SK-N-SH (cell line): ENCODE results near the gene LRRC49. TPM values are rescaled to one million over a fixed set of nuclear protein-coding genes. Genes with fewer than 3 reads are reported as not detected.

ENCODE experiments used
- CTCF ChIA-PET: fragments of 300-600, 350-600 bp; formaldehyde crosslinking; extraction: SDS; loops from one replicate; lab custom pipeline; 2021; lab: Yijun Ruan, JAX
- POLR2A ChIA-PET: fragments of 350-600 bp; sonication (Branson Sonifier 250); formaldehyde crosslinking; extraction: SDS; loops from one replicate; lab custom pipeline; 2020; ENCODE audit warnings: antibody characterized with exemption, inconsistent platforms; lab: Yijun Ruan, JAX
- DNase-seq: peaks from one replicate; pipeline ENCODE4 v3.0.0; 2012
- H2AFZ ChIP-seq: fragments of 200-600 bp; sonication (generic); 2 replicates; pipeline ENCODE4 v1.8.1; 2016; ENCODE audit warnings: antibody characterized with exemption, mild to moderate bottlenecking, low read depth
- H3F3A ChIP-seq: fragments of 200-600 bp; sonication (generic); replicated peaks from 2 replicates; pipeline ENCODE3; 2016; ENCODE audit warnings: antibody characterized with exemption, mild to moderate bottlenecking; ENCODE audit not compliant: insufficient read depth
- H3K27ac ChIP-seq, 2 experiments: fragments of 200-500 bp in 1 of 2; fragments of 200-600 bp in 1 of 2; sonication (Bioruptor generic) in 1 of 2; sonication (generic), shearing (Covaris generic) in 1 of 2; 2 replicates each; pipeline versions ENCODE4 v1.5.1 to v1.6.1; 2014 to 2016; ENCODE audit warnings: low read depth in 2 of 2, inconsistent platforms in 1 of 2, low read length in 1 of 2, mild to moderate bottlenecking in 1 of 2, mixed read lengths in 1 of 2
- H3K27me3 ChIP-seq: fragments of 200-600 bp; sonication (generic), shearing (Covaris generic); 2 replicates; pipeline ENCODE4 v1.6.1; 2016; ENCODE audit warnings: mixed run types; ENCODE audit not compliant: insufficient read depth
- H3K36me3 ChIP-seq, 2 experiments: fragments of 200-500 bp in 1 of 2; fragments of 200-600 bp in 1 of 2; sonication (Bioruptor generic) in 1 of 2; sonication (generic) in 1 of 2; replicated peaks in 1 of 2; 2 replicates each; pipeline versions ENCODE3 to v1.5.1; 2014 to 2016; ENCODE audit warnings: low read length in 1 of 2, mild to moderate bottlenecking in 1 of 2; ENCODE audit not compliant: insufficient read depth in 2 of 2, control insufficient read depth in 1 of 2
- H3K4me1 ChIP-seq, 2 experiments: fragments of 200-500 bp in 1 of 2; fragments of 200-600 bp in 1 of 2; sonication (Bioruptor generic) in 1 of 2; sonication (generic), shearing (Covaris generic) in 1 of 2; 2 replicates each; pipeline versions ENCODE4 v1.5.1 to v1.6.1; 2014 to 2016; ENCODE audit warnings: low read depth in 1 of 2, low read length in 1 of 2, mixed run types in 1 of 2; ENCODE audit not compliant: insufficient read depth in 2 of 2, control insufficient read depth in 1 of 2
- H3K4me2 ChIP-seq: fragments of 200-600 bp; sonication (generic), shearing (Covaris generic); 2 replicates; pipeline ENCODE4 v1.6.1; 2017; ENCODE audit warnings: mixed run types
- H3K4me3 ChIP-seq, 2 experiments: fragments of 200-500 bp in 1 of 2; fragments of 200-600 bp in 1 of 2; sonication (Bioruptor generic) in 1 of 2; sonication (generic), shearing (Covaris generic) in 1 of 2; 2 replicates each; pipeline versions ENCODE4 v1.5.1 to v1.8.1; 2014 to 2016; ENCODE audit warnings: low read depth in 2 of 2, inconsistent platforms in 1 of 2, low read length in 1 of 2, mild to moderate bottlenecking in 1 of 2, mixed read lengths in 1 of 2, moderate library complexity in 1 of 2
- H3K79me2 ChIP-seq: fragments of 200-600 bp; sonication (generic); 2 replicates; pipeline ENCODE4 v1.8.1; 2017; ENCODE audit warnings: mild to moderate bottlenecking; ENCODE audit not compliant: insufficient read depth
- H3K9ac ChIP-seq: fragments of 200-600 bp; sonication (generic); 2 replicates; pipeline ENCODE4 v1.6.1; 2017; ENCODE audit warnings: mixed run types
- H3K9me2 ChIP-seq: fragments of 200-600 bp; sonication (generic); 2 replicates; pipeline ENCODE4 v1.6.1; 2017; ENCODE audit warnings: mixed run types
- H3K9me3 ChIP-seq: fragments of 200-600 bp; sonication (generic); 2 replicates; pipeline ENCODE4 v1.6.1; 2017; ENCODE audit warnings: mixed run types, mild to moderate bottlenecking, moderate library complexity
- H4K20me1 ChIP-seq: fragments of 200-600 bp; sonication (generic); 2 replicates; pipeline ENCODE4 v1.6.1; 2017; ENCODE audit warnings: mild to moderate bottlenecking, mixed run types; ENCODE audit not compliant: insufficient read depth
- CHD2 ChIP-seq: fragments of 150-350 bp; IDR thresholded peaks from 2 replicates; pipeline ENCODE4 v1.6.1; 2018; ENCODE audit warnings: low read length; ENCODE audit not compliant: partially characterized antibody
- CTCF ChIP-seq: fragments of 200-600 bp; sonication (generic); IDR thresholded peaks from 2 replicates; pipeline ENCODE4 v1.6.1; 2017; ENCODE audit warnings: antibody characterized with exemption, mild to moderate bottlenecking, moderate library complexity
- ELF1 ChIP-seq: IDR thresholded peaks from 2 replicates; pipeline ENCODE4 v1.4.0; 2012
- EZH2phosphoT487 ChIP-seq: fragments of 200-600 bp; sonication (generic); IDR thresholded peaks from 2 replicates; pipeline ENCODE4 v1.6.1; 2017; ENCODE audit warnings: low read depth, mixed run types, mild to moderate bottlenecking, antibody characterized with exemption, moderate library complexity, borderline replicate concordance
- FOXJ3 ChIP-seq: sonication (generic); formaldehyde crosslinking; IDR thresholded peaks from 2 replicates; pipeline ENCODE4 v1.5.1; 2020; ENCODE audit warnings: mild to moderate bottlenecking, missing genetic modification reagents
- GATA2 ChIP-seq: sonication (generic); formaldehyde crosslinking; IDR thresholded peaks from 2 replicates; pipeline ENCODE4 v1.5.0; 2020; ENCODE audit warnings: mild to moderate bottlenecking, missing genetic modification reagents
- IRF3 ChIP-seq: fragments of 150-350 bp; IDR thresholded peaks from 2 replicates; pipeline ENCODE4 v1.6.1; 2016; ENCODE audit warnings: mild to moderate bottlenecking, low read depth, low read length
- JUND ChIP-seq: IDR thresholded peaks from 2 replicates; pipeline ENCODE4 v1.4.0; 2012
- MAX ChIP-seq: IDR thresholded peaks from 2 replicates; pipeline ENCODE4 v1.4.0; 2012; ENCODE audit warnings: low read depth
- MEF2A ChIP-seq: IDR thresholded peaks from 2 replicates; pipeline ENCODE4 v1.4.0; 2012; ENCODE audit warnings: low read depth, borderline replicate concordance
- NRF1 ChIP-seq: IDR thresholded peaks from 2 replicates; pipeline ENCODE4 v1.6.1; 2012; ENCODE audit warnings: low read depth, mild to moderate bottlenecking, low read length
- PBX3 ChIP-seq: IDR thresholded peaks from 2 replicates; pipeline ENCODE4; 2012
- RAD21 ChIP-seq: IDR thresholded peaks from 2 replicates; pipeline ENCODE4 v1.6.1; 2012; ENCODE audit warnings: mild to moderate bottlenecking, low read length
- RCOR1 ChIP-seq: fragments of 150-350 bp; IDR thresholded peaks from 2 replicates; pipeline ENCODE4 v1.6.1; 2017; ENCODE audit warnings: antibody characterized with exemption, low read length
- RFX5 ChIP-seq: IDR thresholded peaks from 2 replicates; pipeline ENCODE4 v1.6.1; 2012; ENCODE audit warnings: mild to moderate bottlenecking, improper control_type of control experiment, low read length
- SIN3A ChIP-seq: IDR thresholded peaks from 2 replicates; pipeline ENCODE4 v1.6.1; 2012; ENCODE audit warnings: low read depth, mild to moderate bottlenecking, low read length, moderate library complexity, borderline replicate concordance
- SMC3 ChIP-seq: IDR thresholded peaks from 2 replicates; pipeline ENCODE4 v1.6.1; 2012; ENCODE audit warnings: low read depth, low read length, improper control_type of control experiment
- TAF1 ChIP-seq: IDR thresholded peaks from 2 replicates; pipeline ENCODE4 v1.6.1; 2012; ENCODE audit warnings: low read depth, mild to moderate bottlenecking, low read length, moderate library complexity, borderline replicate concordance
- TEAD4 ChIP-seq: IDR thresholded peaks from 2 replicates; pipeline ENCODE4 v1.4.0; 2012; ENCODE audit warnings: mild to moderate bottlenecking, borderline replicate concordance; ENCODE audit not compliant: insufficient read depth
- USF1 ChIP-seq: IDR thresholded peaks from 2 replicates; pipeline ENCODE4 v1.4.0; 2012; ENCODE audit warnings: low read depth, borderline replicate concordance
- YY1 ChIP-seq: IDR thresholded peaks from 2 replicates; pipeline ENCODE4 v1.4.0; 2012; ENCODE audit warnings: low read depth, mild to moderate bottlenecking
- WGBS: methylation state at CpG from one replicate; pipeline ENCODE4 v1.1.6; 2017; ENCODE audit warnings: low lambda C conversion rate; 5-methylcytosine and 5-hydroxymethylcytosine counted together
- polyA plus RNA-seq, 3 experiments: library from polyadenylated mRNA; depleted of rRNA; stranded (reverse); fragments of >200 nt; gene quantifications; 2 replicates each; pipeline ENCODE4 v1.2.3, GENCODE V29; 2012
- TF ChIP-seq, protein P1 (sequence below): fragments of 150-350 bp; IDR thresholded peaks from 2 replicates; pipeline ENCODE4 v1.6.1; 2017; ENCODE audit warnings: antibody characterized with exemption, low read length, low read depth, borderline replicate concordance

LRRC49 gene
- polyA plus RNA-seq, 1 of the 3 experiments (the other 2 are of a cell fraction): 7.2 TPM

DNA sequence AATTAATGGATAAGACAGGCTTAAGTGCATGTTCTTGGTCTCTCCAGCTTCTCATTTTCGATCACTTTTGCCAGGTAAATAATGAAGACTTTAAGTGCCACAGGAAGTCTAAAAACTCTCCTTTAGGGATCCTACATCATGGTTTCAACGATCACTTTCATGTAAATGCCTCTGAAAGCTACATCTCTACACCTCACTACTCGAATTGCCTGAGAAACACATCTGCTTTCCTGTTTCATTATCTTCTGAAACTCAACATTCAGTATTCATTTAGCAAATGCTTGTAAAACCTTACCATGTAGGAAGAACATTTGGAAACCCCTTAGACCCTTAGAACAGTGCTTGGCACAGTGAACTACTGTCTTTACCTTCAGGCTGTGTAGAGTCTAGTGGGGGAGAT, 16.6 kb upstream of the LRRC49 start:
- Histone ChIP-seq H3K4me3 (no peak overlapping the region), H3K27me3 (no peaks in the 10 kb centered on the region), H3K27ac (no peak overlapping the region), H3K9me2 (no peaks in the 10 kb centered on the region), H3K36me3 (no peaks in the 10 kb centered on the region), H3K79me2 (no peaks in the 10 kb centered on the region), H4K20me1 (no peaks in the 10 kb centered on the region), H3K9me3 (no peaks in the 10 kb centered on the region), H3K4me2 (no peak overlapping the region), H3K9ac (no peak overlapping the region), H3F3A (peaks cover 9% of the 10 kb centered on the region), H2AFZ (no peak overlapping the region), H3K4me1 (0 out of 4 replicates have a peak, but pooled peaks cover 0 to 14% of the 10 kb centered on the region in 2 experiments)
- CTCF ChIA-PET: interaction anchor here (0.8 to 4.4 kb wide), 5 partner anchors 18 to 64 kb away, joined by 3 to 79 read pairs (median 25); no protein-coding TSS in a partner anchor
- no peak for DNase-seq
- POLR2A ChIA-PET: no interaction called here
- WGBS: 59% methylated on average over 3 of the region's 3 CpGs
- TF ChIP-seq TAF1: no peak
- no peak for TF ChIP-seq SIN3A
- TF ChIP-seq ELF1: no peak
- no peak for TF ChIP-seq TEAD4
- TF ChIP-seq PBX3: no peak
- no peak for TF ChIP-seq FOXJ3 (CRISPR knock-in tag)
- TF ChIP-seq IRF3: no peak
- TF ChIP-seq USF1: no peak
- TF ChIP-seq NRF1: no peak
- TF ChIP-seq JUND: no peak
- TF ChIP-seq GATA2 (CRISPR knock-in tag): no peak
- TF ChIP-seq RCOR1: no peak

GRCh38 chr15:70876683-70877082, 15.9 kb upstream of the LRRC49 start:
- no peak overlapping the region for H2AFZ ChIP-seq
- WGBS: 88% methylated on average over 2 of the region's 2 CpGs
- no peak overlapping the region for H3K9ac ChIP-seq
- H3K9me3 ChIP-seq: no peaks in the 10 kb centered on the region
- no peak overlapping the region for H3K4me2 ChIP-seq
- H3K36me3 ChIP-seq: peaks cover 0 to 4% of the 10 kb centered on the region in 2 experiments
- DNase-seq: no peak
- no peaks in the 10 kb centered on the region for H3K27me3 ChIP-seq
- peaks cover 16% of the 10 kb centered on the region for H3F3A ChIP-seq
- no peaks in the 10 kb centered on the region for H3K9me2 ChIP-seq
- no peak overlapping the region for H3K27ac ChIP-seq
- ChIA-PET CTCF (interaction anchor here (4.4 kb wide), 1 partner anchor 64 kb away, joined by 28 read pairs; no protein-coding TSS in a partner anchor), POLR2A (no interaction called here)
- no peaks in the 10 kb centered on the region for H4K20me1 ChIP-seq
- no peaks in the 10 kb centered on the region for H3K79me2 ChIP-seq
- H3K4me3 ChIP-seq: no peak overlapping the region
- H3K4me1 ChIP-seq: 0 out of 4 replicates have a peak, but pooled peaks cover 0 to 14% of the 10 kb centered on the region in 2 experiments
- TF ChIP-seq RAD21: no peak
- TF ChIP-seq JUND: no peak
- TF ChIP-seq NRF1: no peak
- TF ChIP-seq MEF2A: no peak
- no peak for TF ChIP-seq RFX5
- TF ChIP-seq CHD2: no peak
- no peak for TF ChIP-seq EZH2phosphoT487
- no peak for TF ChIP-seq CTCF
- no peak for TF ChIP-seq YY1
- TF ChIP-seq USF1: no peak
- no peak for TF ChIP-seq SMC3
- no peak for TF ChIP-seq MAX
- TF ChIP-seq, protein P1, sequence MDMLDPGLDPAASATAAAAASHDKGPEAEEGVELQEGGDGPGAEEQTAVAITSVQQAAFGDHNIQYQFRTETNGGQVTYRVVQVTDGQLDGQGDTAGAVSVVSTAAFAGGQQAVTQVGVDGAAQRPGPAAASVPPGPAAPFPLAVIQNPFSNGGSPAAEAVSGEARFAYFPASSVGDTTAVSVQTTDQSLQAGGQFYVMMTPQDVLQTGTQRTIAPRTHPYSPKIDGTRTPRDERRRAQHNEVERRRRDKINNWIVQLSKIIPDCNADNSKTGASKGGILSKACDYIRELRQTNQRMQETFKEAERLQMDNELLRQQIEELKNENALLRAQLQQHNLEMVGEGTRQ: no peak
